Measurements from ENCODE around the gene FXYD1.

DNA sequence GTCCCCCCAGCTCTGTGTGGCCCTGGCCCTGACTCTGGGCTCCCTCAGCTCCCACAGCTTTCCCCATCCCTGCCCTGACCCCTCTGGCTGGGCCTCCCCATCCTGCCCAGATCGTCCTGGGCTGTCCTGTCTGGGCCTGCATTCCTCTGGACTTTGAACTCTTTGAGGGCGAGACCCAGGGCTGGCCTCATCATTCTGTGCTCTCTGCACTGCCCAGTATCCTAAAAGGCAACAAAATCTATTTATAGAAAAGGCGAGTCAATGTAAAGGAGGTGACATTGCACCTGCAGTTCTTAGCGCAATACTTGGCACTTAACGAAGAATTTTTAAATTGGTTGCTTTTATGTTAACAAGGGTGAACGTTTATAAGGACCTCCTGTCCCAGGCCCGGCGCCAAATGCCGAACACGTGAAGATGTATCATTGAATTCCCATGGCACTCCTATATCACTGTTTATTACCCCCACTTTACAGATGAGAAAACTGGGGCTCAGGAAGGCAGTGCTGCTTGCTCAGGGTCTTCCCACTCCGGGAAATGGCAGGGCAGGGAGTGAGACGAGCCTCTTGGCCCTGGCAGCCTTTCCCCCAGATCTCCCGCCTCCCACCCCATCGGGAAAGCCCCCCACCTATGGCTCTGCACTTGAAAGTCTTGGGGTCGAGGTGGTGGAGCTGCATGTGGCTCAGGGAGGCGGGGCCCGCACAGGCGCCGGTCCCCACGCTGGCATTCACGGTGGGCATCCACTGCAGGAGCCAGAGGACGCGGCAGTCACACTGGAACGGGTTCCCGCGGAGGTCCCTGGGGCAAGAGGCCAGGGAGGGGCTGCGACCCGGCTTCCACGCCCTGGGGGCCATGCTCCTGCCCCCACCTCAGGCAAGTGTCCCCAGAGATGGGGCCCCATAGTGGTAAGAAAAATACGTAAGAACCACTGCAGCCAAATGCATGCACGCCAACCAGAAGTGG lies 7.6 kb upstream of the FXYD1 start:
- TF ChIP-seq, protein P1, sequence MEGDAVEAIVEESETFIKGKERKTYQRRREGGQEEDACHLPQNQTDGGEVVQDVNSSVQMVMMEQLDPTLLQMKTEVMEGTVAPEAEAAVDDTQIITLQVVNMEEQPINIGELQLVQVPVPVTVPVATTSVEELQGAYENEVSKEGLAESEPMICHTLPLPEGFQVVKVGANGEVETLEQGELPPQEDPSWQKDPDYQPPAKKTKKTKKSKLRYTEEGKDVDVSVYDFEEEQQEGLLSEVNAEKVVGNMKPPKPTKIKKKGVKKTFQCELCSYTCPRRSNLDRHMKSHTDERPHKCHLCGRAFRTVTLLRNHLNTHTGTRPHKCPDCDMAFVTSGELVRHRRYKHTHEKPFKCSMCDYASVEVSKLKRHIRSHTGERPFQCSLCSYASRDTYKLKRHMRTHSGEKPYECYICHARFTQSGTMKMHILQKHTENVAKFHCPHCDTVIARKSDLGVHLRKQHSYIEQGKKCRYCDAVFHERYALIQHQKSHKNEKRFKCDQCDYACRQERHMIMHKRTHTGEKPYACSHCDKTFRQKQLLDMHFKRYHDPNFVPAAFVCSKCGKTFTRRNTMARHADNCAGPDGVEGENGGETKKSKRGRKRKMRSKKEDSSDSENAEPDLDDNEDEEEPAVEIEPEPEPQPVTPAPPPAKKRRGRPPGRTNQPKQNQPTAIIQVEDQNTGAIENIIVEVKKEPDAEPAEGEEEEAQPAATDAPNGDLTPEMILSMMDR (IDR thresholded peaks at IDR 0.05; ENCODE audit: low read length): no peak
- no peak for TF ChIP-seq EZH2 (optimal IDR thresholded peaks at IDR 0.05; ENCODE audit: low read depth, low read length)
- TF ChIP-seq EZH2phosphoT487 (IDR thresholded peaks at IDR 0.05; ENCODE audit: low read length): no peak
